ENCODE measurements around the gene PLEKHM2.
"Not testable (repeated sequence)": the region's sequence is repeated elsewhere in the genome, so short reads cannot be mapped to it uniquely, and the experiment has no call there.

PLEKHM2 gene

GRCh38 chr1:15678578-15678977 is 5.5 kb upstream of the PLEKHM2 start:
- no peak for DNase-seq

GRCh38 chr1:15680131-15680530 is 4.0 kb upstream of the PLEKHM2 start:
- no peak for DNase-seq

- no peak for DNase-seq
These were observed 3.4 kb upstream of the PLEKHM2 start for GRCh38 chr1:15680561-15681348.

- no peak for DNase-seq
These were observed 2.5 kb upstream of the PLEKHM2 start for GRCh38 chr1:15681349-15682292.

- no peak for DNase-seq
These were observed 1.2 kb upstream of the PLEKHM2 start for GRCh38 chr1:15682936-15683341.

- no peak for DNase-seq
These were observed 628 bp upstream of the PLEKHM2 start for GRCh38 chr1:15683345-15684039.

- DNase-seq = no peak
These were observed 560 bp downstream of the PLEKHM2 start for GRCh38 chr1:15684468-15685291.

- DNase-seq = no peak
These were observed 1.7 kb downstream of the PLEKHM2 start for GRCh38 chr1:15685820-15686219.

GRCh38 chr1:15687446-15687845 is 3.3 kb downstream of the PLEKHM2 start:
- no peak for DNase-seq

- DNase-seq = no peak
These were observed 6.2 kb downstream of the PLEKHM2 start for GRCh38 chr1:15690317-15690716.

GRCh38 chr1:15691434-15692032 is 7.4 kb downstream of the PLEKHM2 start:
- no peak for DNase-seq

GRCh38 chr1:15692121-15692682 is 8.1 kb downstream of the PLEKHM2 start:
- DNase-seq = no peak

- no peak for DNase-seq
These were observed 9.3 kb downstream of the PLEKHM2 start for GRCh38 chr1:15693371-15693770.

- no peak for DNase-seq
These were observed 12.9 kb downstream of the PLEKHM2 start for GRCh38 chr1:15696956-15697521.

- DNase-seq = no peak
These were observed 14.1 kb downstream of the PLEKHM2 start for GRCh38 chr1:15698201-15698600.

- DNase-seq = not testable (repeated sequence)
These were observed 15.2 kb downstream of the PLEKHM2 start for GRCh38 chr1:15699321-15699720.

- DNase-seq = no peak
These were observed 16.4 kb downstream of the PLEKHM2 start for GRCh38 chr1:15700508-15700907.

- DNase-seq = no peak
These were observed 17.7 kb downstream of the PLEKHM2 start for GRCh38 chr1:15701784-15702183.

- DNase-seq = no peak
These were observed 18.8 kb downstream of the PLEKHM2 start for GRCh38 chr1:15702722-15703550.

- DNase-seq = no peak
These were observed 19.4 kb downstream of the PLEKHM2 start for GRCh38 chr1:15703562-15703961.
